ENCODE measurements around the gene TP53I11. TPM values are rescaled to one million over a fixed set of nuclear protein-coding genes. Genes with fewer than 3 reads are reported as not detected.

Gene TP53I11
- total RNA-seq, 1 donor from 2014 or later: 110 TPM

DNA sequence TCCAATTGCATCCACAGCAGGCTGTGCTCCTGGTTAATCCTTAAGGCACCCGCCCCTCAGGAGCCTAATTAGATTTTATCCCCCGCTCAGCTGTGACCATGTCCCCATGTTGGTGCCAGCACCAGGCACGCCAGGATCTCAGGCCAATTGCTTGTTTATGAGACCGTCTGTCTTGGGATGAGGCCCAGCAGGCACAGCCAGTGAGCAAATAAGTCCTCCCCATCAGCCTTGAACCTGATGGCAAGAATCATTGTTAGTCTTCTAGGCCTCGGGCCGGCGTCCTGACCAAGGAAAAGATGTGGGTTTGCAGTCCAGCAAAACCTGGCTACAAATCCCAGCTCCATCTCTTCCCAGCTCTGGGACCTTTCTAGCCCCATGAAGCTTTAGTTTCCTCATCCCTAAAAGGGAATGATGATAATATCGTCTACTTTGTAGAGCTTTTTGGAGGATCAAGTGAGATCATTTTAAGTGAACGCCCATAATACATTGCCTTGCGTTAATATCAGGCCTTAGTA is 57.3 kb downstream of the TP53I11 start:
- ATAC-seq: no peak
- H3K4me1 ChIP-seq: no peaks in the 10 kb centered on the region
- no peaks in the 10 kb centered on the region for H3K9me3 ChIP-seq
- H3K36me3 ChIP-seq: no peaks in the 10 kb centered on the region
- H3K27me3 ChIP-seq: no peaks in the 10 kb centered on the region
- H3K27ac ChIP-seq: no peak overlapping the region
- H3K4me3 ChIP-seq: no peak overlapping the region
- intact Hi-C loops (cut with DNase I): loop anchor here (5.0 kb wide), 1 partner anchor 166 kb away; the partner anchor contains the start of gene TSPAN18
- no peak for DNase-seq
- TF ChIP-seq, protein P1, sequence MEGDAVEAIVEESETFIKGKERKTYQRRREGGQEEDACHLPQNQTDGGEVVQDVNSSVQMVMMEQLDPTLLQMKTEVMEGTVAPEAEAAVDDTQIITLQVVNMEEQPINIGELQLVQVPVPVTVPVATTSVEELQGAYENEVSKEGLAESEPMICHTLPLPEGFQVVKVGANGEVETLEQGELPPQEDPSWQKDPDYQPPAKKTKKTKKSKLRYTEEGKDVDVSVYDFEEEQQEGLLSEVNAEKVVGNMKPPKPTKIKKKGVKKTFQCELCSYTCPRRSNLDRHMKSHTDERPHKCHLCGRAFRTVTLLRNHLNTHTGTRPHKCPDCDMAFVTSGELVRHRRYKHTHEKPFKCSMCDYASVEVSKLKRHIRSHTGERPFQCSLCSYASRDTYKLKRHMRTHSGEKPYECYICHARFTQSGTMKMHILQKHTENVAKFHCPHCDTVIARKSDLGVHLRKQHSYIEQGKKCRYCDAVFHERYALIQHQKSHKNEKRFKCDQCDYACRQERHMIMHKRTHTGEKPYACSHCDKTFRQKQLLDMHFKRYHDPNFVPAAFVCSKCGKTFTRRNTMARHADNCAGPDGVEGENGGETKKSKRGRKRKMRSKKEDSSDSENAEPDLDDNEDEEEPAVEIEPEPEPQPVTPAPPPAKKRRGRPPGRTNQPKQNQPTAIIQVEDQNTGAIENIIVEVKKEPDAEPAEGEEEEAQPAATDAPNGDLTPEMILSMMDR (IDR thresholded peaks at IDR 0.05): no peak

DNA sequence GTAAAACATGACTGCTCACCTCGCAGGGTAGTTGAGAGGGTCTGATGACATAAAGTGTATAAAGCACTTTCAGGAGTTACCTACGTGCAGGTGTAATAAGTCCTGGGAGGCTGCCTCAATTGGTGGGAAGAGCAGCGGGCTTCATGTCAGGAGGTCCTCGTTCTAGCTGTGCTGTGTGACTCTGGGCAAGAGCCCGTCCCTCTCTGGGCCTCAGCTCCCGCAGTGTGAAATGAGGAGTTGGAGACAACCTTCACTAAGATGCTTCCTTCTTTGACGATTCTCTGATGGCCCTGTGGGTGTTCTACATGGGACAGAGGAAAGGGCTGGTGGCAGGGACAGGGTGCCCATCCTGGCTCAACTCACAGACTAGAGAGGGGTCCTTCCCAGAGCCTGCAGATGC is 57.8 kb downstream of the TP53I11 start:
- intact Hi-C loops (cut with DNase I): loop anchor here (5.0 kb wide), 1 partner anchor 166 kb away; the partner anchor contains the start of gene TSPAN18
- TF ChIP-seq, protein P1 (IDR thresholded peaks at IDR 0.05): no peak
- Histone ChIP-seq H3K4me1 (no peaks in the 10 kb centered on the region), H3K4me3 (no peak overlapping the region), H3K27ac (no peak overlapping the region), H3K9me3 (no peaks in the 10 kb centered on the region), H3K36me3 (no peaks in the 10 kb centered on the region), H3K27me3 (no peaks in the 10 kb centered on the region)
- ATAC-seq: no peak
- DNase-seq: no peak

DNA sequence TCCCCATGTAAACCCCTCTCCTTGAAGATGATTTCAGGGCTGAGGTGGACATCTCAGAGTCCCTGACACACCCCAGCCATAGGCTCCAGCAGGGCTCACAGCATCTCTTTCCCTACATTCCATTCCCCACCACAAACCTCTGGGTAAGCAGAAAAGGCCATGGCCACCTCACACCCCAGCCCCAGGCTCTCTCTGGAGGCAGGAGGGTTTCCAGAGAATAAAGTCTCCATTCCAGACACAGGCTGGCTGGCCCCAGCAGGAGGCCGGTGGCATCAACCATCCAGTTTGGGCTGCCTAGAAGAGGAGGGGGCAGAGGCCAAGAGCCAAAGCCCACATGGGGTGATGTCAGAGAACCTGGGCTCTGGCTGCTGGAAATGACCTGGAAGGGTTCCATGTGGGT is 61.4 kb downstream of the TP53I11 start:
- DNase-seq: no peak

DNA sequence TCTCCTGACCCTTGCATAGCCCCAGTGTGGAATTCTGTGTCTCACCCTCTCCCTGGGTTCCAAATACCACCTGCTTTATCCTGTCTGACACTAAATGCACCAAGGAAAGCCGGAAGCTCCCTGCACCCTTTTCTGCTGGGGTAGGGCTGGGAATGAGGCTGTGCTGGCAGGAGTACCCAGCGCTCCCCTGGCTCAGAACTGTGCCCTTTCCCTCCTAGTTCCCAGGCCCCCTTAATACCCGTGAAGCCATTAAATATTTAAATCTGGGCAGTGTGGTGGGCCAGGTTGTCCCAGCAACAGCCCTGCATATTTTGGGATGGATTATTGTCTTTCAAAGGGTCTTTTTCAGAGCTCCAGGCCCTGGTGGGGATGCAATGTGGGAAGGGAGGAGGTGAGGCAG is 63.0 kb downstream of the TP53I11 start:
- Histone ChIP-seq H3K36me3 (no peaks in the 10 kb centered on the region), H3K27ac (no peak overlapping the region), H3K4me1 (no peaks in the 10 kb centered on the region), H3K27me3 (no peaks in the 10 kb centered on the region), H3K4me3 (no peak overlapping the region), H3K9me3 (no peaks in the 10 kb centered on the region)
- ATAC-seq: no peak
- intact Hi-C loops (cut with DNase I): no loop called here
- TF ChIP-seq, protein P1 (IDR thresholded peaks at IDR 0.05): no peak
- DNase-seq: no peak

More for the DNA sequence above, 61.4 kb downstream of the TP53I11 start:
- Histone ChIP-seq H3K4me3 (no peak overlapping the region), H3K27me3 (no peaks in the 10 kb centered on the region), H3K4me1 (no peaks in the 10 kb centered on the region), H3K36me3 (no peaks in the 10 kb centered on the region), H3K9me3 (no peaks in the 10 kb centered on the region), H3K27ac (no peak overlapping the region)
- no peak for ATAC-seq
- TF ChIP-seq, protein P1 (IDR thresholded peaks at IDR 0.05): no peak
- intact Hi-C loops (cut with DNase I): no loop called here

DNA sequence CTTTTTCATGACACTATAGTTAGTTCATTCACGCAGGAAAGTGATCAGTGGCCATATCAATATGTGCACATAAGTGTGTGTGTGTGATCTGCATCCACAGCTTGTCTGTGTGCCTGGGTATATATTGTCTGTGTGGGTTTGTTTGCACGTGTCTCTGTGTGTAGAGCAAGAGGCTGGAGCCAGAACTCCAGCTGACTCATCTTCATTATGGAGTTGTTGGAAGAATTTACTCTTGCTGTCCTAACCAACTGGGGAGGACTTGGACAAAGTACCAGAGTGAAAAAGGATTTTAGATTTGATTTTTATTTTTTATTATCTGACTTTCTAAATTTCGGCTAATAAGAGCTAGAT is 63.9 kb downstream of the TP53I11 start:
- intact Hi-C loops (cut with DNase I): no loop called here
- Histone ChIP-seq H3K4me1 (no peaks in the 10 kb centered on the region), H3K36me3 (no peaks in the 10 kb centered on the region), H3K27me3 (no peaks in the 10 kb centered on the region), H3K4me3 (no peak overlapping the region), H3K9me3 (no peaks in the 10 kb centered on the region), H3K27ac (no peak overlapping the region)
- ATAC-seq: no peak
- TF ChIP-seq, protein P1 (IDR thresholded peaks at IDR 0.05): no peak
- no peak for DNase-seq
